Activated CD4-positive, alpha-beta T cell treated with anti-CD3 and anti-CD28 coated beads, Interleukin-10, Interleukin-2, amounts not matched to agents 100 ng/mL and 50 ng/mL, durations not matched to agents 16 hours and 8 hours (primary cell): ENCODE results near the gene RAP1A.
"Not testable (repeated sequence)": the region's sequence is repeated elsewhere in the genome, so short reads cannot be mapped to it uniquely, and the experiment has no call there.

ENCODE experiments used
- DNase-seq: peaks from one replicate; pipeline ENCODE4 v3.0.0-alpha.2; 2020

The RAP1A gene

DNA sequence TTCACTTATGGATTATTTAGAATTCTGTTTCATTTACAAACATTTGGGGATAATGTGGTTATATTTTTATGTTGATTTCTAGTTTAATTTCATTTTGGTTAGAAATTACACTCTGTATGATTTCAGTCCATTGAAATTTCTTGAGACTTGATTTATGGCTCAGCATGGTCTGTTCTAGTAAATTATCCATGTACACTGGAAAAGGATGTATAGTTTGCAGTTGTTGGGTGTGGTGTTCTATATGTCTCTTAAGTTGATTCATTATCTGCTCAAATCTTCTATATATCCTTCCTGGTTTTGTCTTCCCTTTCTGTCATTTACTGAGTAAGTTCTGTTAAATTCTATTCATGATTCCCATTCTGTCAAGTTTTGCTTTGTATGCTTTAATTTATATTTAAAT is 52.3 kb downstream of the RAP1A start:
- DNase-seq = no peak

DNA sequence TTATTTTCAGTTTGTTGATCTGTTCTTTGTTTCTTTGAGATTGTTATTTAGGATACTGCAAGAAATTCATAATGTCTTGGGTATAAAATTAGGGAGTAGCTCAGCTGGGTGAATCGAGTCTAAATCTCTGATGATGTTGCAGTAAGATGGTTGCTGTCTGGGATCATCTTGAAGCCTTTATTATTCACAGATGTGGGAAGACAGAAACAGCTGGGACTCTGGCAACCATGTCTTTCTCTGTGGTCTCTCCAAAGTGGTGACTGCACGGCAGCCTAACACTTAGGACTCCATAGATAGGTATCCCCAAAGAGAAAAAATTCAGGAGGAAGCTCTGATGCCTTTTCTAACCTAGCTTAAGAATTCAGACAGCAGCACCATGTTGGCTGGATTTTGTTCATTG is 52.7 kb downstream of the RAP1A start:
- DNase-seq = no peak

DNA sequence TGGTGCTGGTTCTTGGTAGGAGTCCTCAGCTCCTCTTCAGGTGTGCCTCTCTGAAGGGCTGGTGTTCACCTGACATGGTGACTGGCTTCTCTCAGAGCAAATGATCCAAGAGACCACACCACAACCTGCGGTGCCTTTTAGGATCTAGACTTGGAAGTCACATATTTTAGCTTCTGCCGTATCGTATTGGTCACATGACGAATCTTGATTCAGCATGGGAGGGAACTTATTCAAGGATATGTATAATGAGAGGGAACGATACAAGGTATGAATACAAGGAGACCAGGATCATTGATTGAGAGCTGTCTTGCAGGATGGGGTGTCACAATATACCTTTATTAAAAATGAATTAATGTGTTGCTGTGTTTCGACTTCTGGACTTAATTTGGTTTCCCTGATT is 58.0 kb downstream of the RAP1A start:
- DNase-seq = no peak

DNA sequence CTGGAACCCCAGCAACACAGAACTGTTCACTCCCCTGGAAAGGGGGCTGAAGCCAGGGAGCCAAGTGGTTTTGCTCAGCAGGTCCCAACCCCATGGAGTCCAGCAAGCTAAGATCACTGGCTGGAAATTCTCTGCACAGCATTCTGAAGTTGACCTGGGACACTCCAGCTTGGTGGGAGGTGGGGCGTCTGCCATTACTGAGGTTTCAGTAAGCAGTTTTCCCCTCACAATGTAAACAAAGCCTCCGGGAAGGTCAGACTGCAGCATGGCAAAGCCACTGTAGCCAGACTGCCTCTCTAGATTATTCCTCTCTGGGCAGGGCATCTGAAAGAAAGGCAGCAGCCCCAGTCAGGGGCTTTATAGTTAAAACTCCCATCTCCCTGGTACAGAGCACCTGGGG is 60.0 kb downstream of the RAP1A start:
- DNase-seq = no peak

DNA sequence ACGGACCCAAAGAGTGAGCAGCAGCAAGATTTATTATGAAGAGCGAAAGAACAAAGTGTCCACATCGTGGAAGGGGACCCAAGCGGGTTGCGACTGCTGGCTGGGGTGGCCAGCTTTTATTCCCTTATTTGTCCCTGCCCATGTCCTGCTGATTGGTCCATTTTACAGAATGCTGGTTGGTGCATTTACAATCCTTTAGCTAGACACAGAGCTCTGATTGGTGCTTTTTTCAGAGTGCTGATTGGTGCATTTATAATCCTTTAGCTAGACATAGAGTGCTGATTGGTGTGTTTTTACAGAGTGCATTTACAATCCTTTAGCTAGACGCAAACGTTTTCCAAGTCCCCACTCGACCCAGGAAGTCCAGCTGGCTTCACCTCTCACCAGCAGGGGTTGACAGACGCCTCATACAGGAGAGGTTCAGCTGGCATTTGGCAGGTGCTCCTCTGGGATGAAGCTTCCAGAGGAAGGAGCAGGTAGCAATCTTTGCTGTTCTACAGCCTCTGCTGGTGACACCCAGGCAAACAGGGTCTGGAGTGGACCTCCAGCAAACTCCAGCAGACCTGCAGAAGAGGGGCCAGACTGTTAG is 60.7 kb downstream of the RAP1A start:
- DNase-seq = not testable (repeated sequence)

DNA sequence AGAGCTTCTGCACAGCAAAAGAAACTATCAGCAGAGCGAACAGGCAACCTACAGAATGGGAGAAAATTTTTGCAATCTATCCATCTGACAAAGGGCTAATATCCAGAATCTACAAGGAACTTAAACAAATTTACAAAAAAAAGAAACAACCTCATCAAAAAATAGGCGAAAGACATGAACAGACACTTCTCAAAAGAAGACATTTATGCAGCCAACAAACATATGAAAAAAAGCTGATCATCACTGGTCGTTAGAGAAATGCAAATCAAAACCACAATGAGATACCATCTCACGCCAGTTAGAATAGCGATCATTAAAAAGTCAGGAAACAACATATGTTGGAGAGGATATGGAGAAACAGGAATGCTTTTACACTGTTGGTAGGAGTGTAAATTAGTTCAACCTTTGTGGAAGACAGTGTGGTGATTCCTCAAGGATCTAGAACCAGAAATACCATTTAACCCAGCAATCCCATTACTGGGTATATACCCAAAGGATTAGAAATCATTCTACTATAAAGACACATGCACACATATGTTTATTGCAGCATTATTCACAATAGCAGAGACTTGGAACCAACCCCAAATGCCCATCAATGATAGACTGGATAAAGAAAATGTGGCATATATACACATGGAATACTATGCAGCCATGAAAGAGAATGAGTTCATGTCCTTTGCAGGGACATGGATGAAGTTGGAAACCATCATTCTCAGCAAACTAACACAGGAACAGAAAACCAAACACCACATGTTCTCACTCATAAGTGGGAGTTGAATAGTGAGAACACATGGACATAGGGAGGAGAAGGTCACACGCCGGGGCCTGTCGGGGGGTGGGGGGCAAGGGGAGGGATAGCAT is 65.9 kb downstream of the RAP1A start:
- not testable (repeated sequence) for DNase-seq

DNA sequence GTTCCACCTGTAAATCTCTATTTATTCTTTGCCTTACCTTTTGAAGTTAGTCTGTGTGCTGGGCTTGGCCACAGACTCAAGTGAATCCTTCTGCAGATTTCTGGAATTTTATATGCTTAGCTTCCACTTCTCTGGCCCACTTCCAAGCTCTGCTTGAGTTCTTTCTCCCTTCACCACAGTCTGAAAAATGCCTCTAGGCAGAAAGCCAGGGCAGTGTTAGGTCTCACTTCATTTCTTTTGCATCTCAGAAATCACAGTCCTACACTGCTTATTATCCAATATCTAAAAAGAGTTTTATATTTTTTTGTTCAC is 70.7 kb downstream of the RAP1A start:
- no peak for DNase-seq

DNA sequence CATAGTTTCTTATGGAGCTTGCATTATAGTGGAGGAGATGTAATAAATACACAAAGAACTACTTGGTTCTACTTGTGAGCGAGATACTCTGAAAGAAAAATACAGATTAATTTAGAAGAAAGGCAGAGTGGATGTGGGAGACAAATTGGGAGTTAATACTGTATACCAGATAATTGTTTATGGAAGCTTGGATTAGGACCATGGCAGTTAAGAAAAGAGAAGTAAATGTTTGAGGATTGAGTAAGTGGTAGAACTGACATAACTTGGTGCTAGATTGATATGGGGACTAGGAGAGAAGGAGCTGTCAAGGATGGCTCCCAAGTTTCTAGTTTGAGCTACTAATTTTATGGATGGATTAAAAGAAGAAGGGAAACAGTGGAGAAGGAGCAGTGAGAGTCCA is 72.3 kb downstream of the RAP1A start:
- DNase-seq = no peak

DNA sequence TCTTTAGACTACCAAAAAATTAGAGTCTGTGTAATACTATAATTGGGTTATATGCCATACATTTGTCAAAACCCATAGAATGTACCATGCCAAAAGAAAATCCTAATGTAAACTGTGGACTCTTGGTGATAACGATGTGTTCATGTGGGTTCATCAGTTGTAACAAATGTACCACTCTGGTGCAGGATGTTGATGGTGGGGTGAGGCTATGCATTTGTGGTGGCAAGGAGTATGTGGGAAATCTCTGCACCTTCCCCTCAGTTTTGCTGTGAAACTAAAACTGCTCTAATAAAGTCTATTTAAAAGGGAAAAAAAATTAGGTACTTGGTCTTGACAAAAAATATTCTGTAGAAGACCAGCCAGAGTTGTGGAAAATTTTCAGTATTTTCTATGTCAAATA is 76.2 kb downstream of the RAP1A start:
- DNase-seq = no peak

DNA sequence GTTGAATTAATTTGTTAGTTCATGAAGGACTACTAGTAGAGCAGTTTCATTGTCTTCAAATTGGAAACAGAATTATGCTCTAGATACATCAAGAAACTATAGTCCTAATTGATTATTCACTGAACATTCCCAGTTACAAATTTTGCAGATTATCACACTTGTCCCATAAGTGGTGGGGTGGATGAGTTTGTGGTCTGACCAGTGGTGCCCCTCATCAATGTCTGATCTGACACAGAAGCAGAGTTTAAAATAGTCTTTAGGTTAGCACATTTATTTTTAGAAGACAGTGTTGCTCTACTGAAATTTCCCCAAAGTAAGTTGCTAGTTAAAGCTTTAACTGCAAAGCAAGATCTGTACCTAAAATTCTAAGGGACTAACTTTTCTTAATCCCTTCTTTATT is 76.7 kb downstream of the RAP1A start:
- DNase-seq = no peak

DNA sequence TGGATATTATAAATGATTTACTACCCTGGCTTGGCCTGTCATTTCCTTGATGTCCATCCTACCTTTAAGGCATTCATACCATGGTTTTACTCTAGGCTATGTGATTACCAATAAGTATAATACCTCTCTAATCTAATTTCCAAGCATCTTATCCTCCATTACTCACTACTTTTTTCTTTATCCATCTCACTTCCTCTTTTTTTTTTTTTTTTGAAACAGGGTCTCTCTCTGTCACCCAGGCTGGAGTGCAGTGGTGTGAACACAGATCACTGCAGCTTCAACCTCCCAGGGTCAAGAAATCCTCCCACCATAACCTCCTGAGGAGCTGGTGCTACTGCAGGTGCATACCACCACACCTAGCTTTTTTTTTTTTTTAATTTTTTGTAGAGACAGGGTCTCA is 79.7 kb downstream of the RAP1A start:
- DNase-seq = no peak

DNA sequence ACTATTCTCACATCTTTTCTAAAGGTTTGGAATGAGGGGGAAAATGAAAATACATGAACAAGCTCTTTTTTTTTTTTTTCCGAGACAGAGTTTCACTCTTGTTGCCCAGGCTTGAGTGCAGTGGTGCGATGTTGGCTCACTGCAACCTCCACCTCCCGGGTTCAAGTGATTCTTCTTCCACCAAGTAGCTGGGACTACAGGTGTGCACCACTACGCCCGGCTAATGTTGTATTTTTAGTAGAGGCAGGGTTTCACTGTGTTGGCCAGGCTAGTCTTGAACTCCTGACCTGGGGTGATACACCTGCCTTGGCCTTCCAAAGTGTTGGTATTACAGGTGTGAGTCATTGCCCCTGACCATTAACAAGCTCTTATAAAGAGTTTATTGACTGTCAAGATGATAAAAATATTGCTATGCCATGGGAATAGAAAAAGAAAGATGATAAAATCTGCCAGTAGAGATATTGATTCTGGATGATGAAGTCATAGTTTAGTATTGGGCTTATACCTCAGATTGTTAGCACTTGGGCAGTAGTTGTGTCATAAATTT is 83.0 kb downstream of the RAP1A start:
- DNase-seq = no peak

DNA sequence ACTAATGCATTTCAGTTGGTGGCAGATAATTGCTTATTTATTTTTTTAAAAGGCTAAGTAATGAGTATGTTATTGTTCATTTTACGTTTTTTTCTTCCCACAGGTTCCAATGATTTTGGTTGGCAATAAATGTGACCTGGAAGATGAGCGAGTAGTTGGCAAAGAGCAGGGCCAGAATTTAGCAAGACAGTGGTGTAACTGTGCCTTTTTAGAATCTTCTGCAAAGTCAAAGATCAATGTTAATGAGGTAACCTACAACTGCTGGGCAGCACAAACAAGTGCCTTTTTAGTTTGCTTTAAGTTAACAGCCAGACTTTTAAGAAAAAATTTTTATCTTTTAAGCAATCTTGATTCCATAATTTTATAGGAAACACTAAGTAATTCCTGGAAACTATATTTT is 84.7 kb downstream of the RAP1A start:
- no peak for DNase-seq

DNA sequence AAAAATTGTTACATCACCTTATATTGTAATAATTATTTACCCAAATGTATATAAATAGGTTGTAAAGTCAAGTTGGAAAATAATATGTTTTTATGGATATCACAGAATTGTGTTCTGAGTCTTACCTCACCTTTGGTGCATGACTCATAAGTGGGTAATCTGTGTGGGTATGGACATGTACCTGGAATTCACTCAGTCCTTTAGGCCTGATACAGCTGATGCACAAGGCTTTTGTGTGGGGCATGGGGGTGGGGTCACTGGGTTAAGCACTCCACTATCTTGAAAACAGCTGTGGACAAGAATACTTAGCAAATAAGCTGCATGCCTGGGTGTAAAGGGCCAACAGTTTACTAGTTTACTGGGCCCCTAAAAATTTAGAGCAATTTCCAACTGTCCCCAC is 85.2 kb downstream of the RAP1A start:
- DNase-seq = peak; percentile 15

DNA sequence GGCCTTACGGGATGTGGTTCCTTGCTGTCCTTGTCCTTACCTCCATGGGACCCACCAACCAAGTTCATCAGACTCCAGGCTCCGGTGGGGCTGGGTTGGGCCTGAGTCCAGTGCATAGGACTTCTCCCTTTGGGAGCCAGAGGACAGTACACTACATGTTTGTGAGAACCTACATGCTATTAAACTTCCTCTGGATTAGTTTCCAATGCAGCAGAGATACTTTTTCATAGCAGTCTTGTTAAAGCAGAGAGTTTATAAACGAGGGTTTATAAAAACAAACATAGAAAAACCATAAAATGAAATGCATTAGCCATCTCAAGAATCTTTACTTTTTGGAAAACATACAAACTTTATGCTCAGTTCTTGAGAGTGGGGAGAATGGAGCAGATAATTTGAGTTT is 86.3 kb downstream of the RAP1A start:
- DNase-seq = no peak

DNA sequence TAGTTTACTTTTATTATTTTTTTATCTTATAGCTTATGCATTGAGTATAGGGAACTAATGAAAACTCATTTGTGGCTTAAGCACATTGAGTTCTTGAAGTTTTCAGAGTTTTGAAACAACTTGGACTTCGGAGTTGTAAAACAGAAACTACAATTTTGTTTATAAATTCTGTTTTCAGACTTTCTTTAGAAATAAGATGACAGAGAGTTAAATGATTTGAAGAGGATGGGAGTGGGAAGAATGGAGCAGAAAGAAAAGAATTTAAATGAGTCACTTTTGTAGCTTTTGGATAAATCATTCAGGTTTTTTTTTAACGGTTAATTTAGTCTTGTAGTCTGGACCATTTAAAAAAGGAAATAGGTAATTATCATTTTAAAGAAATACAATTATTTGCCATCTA is 87.3 kb downstream of the RAP1A start:
- no peak for DNase-seq

DNA sequence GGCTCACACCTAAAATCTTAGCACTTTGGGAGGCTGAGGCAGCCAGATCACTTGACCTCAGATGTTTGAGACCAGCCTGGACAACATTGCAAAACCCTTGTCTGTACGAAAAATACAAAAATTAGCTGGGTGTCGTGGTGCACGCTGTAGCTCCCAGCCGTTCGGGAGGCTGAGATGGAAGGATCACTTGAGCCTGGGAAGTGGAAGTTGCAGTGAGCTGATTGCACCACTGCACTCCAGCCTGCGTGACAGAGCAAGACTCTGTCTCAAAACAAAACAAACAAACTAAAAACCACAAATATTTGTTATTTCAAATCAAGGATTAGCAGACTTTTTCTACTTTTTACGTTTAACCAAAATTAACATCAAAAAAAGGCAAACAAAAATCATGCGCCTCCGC is 88.3 kb downstream of the RAP1A start:
- no peak for DNase-seq

DNA sequence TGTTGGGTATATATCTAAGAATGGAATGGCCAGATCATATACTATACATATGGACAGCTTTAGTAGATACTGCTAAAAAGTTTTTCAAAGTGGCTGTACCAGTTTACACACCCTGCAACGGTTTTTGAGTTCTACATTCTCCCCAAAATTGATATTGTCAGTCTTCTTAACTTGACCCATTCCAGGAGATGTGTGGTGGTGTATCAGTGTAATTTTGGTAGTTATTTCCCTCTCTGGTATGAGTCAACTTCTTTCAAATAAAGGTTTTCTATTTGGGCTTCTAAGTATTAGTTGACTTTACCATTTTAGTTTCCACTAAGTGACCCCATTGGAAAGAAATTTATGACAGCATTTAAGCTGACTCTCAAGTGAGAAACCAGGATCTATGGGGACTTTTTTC is 90.4 kb downstream of the RAP1A start:
- DNase-seq = peak; percentile 58

DNA sequence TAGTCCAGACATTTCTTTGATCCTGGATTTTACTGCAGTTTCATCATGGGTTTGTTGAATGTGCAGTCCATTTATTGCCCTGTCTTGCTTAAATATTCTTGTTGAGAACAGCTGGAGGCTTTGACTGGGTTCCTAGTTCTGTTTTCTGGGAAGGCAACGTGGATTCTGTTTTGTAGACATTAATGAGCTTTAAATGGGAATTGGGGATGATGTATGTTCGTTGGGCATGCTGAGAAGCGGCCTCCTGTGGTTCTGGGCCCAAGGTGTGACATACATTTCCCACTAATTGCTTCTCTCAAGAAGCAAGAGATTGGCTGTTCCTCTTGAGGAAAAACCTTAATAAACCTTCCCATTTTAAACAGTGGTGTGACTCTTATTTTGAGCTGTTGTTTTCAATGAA is 96.7 kb downstream of the RAP1A start:
- DNase-seq = no peak

DNA sequence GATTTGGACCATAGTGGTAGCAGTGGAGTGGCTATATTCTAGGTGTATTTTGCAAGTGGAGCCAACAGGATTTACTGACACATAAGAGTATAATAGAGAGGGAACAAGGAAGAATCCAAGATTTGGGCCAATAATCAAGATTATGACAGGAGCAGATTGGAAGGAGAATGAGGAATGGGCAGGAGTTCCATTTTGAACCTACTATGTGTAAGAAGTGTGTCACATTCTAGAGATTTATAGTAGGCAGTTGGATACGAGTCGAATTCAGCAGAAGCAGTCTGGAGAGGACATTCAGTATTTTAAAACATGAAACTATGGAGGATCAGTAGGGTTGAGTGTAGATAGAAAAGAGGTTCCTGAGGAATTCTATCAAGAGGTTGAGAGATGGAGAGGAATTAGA is 97.9 kb downstream of the RAP1A start:
- no peak for DNase-seq

DNA sequence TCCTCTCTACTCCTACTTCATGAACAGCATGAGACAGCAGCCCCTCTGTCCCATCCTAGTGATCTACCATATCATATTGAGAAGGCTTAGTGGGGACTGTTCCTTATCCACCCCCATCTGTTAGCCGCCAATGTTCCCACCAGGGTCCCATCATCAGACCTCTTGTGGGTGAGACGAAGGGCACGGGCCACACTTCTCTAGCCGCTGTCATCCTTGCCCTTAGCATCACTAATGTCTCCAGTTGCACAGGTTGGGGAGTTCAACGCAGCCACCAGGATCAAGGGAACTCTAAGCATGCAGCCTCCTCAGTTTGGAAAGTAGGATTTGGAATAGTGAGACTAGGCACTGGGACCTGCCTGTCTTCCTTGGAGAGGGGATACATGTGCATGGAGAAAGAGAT is 99.5 kb downstream of the RAP1A start:
- DNase-seq = no peak

DNA sequence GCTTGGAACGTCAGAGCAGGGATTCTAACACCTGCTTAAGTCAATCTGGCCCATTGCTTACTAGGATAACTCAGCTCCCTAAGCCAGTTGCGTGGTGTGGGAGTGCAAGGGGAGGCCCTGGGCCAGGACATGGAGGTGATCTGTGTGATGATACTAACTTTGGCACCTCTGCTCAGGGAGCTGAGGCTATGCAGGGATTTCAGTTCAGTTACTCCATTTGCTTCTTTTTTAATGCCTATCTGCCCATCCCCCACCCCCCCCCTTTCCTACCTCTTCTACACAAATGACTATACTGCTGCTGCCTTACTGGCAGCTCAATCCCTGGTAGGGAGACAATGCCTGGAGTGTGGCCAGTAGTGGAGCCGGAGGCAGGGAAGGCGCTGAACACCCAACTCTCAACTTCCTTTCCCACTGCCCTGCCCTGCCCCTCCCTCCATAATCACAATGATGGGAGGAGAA is 100.1 kb downstream of the RAP1A start:
- DNase-seq = no peak

DNA sequence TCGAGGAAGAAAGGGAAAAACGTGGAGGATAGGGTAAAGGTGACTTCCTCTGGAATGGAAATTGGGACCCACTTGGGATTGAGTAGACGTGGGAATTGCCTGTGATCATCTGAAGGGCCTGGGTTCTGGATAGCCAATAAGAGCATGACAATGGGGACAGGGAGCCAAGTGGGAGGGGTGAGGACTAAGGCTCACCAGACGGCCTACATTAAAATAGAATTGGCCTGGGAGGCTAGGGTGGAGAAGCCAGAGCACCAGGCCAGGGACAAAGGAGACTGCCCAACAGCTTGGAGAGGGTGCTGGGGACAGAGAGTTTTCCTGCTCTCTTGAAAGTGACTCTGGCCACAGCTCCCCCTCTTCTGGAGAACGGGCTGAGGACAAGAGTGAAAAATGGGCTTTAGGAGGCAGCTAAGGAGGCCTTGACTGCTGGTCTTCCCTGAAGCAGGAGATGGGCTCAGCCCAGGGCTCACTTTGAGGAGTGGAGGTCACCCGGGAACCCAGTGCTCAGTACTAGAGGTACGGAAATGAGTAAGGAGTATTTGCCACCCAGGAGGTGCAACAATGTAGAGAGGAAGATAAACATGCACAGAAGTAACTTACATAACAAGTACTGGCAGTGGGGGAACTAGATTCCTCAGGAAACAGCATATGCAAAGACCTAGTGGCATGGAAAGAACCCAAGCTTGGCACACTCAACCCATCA is 100.8 kb downstream of the RAP1A start:
- no peak for DNase-seq
